WTC11 (cell line): ENCODE data around the gene ANGPTL4. TPM values are rescaled to one million over a fixed set of nuclear protein-coding genes. Genes with fewer than 3 reads are reported as not detected.
A peak's percentile ranks its signal among the peaks of the same experiment; 100 is the strongest.

ENCODE experiments used
- ATAC-seq: fragments of 200-7000 bp; cut with Tn5 transposase; 2 replicates; pipeline ENCODE4 v1.10.0; 2021; ENCODE audit warnings: mild to moderate bottlenecking, moderate library complexity
- CTCF ChIA-PET: fragments of 300-600 bp; sonication (Branson Sonifier 250); formaldehyde crosslinking; loops from one replicate; lab custom pipeline; 2021; ENCODE audit warnings: antibody characterized with exemption; lab: Charles Lee
- POLR2A ChIA-PET: fragments of 350-600 bp; sonication (Branson Sonifier 250); formaldehyde crosslinking; loops from one replicate; lab custom pipeline; 2021; ENCODE audit warnings: antibody characterized with exemption; lab: Charles Lee
- DNase-seq: peaks from one replicate; pipeline ENCODE4 v3.0.0; 2021; ENCODE audit warnings: low spot score
- H3K27ac Mint-ChIP-seq: 2 replicates; pipeline ENCODE4 v1.8.0; 2021; ENCODE audit warnings: mixed read lengths
- H3K27me3 Mint-ChIP-seq: 2 replicates; pipeline ENCODE4 v1.8.0; 2021; ENCODE audit warnings: low read depth, mild to moderate bottlenecking, moderate library complexity, mixed read lengths
- H3K36me3 Mint-ChIP-seq: 2 replicates; pipeline ENCODE4 v1.8.0; 2021; ENCODE audit warnings: mixed read lengths
- H3K4me1 Mint-ChIP-seq: 2 replicates; pipeline ENCODE4 v1.8.0; 2022; ENCODE audit warnings: mixed read lengths
- H3K4me3 Mint-ChIP-seq: 2 replicates; pipeline ENCODE4 v1.8.0; 2021; ENCODE audit warnings: mild to moderate bottlenecking, moderate library complexity, mixed read lengths
- H3K9me3 Mint-ChIP-seq: 2 replicates; pipeline ENCODE4 v1.8.0; 2021; ENCODE audit warnings: mixed read lengths
- ATF1 ChIP-seq: sonication (generic); formaldehyde crosslinking; IDR thresholded peaks from 2 replicates; pipeline ENCODE4 v1.8.1; 2023; ENCODE audit warnings: mild to moderate bottlenecking, moderate library complexity, missing genetic modification reagents
- FOXP1 ChIP-seq: sonication (generic); formaldehyde crosslinking; IDR thresholded peaks from 2 replicates; pipeline ENCODE4 v1.8.0; 2022; ENCODE audit warnings: missing genetic modification reagents, mild to moderate bottlenecking, moderate library complexity, borderline replicate concordance
- JUN ChIP-seq: sonication (generic); formaldehyde crosslinking; IDR thresholded peaks from 2 replicates; pipeline ENCODE4 v1.8.0; 2023; ENCODE audit warnings: mild to moderate bottlenecking, missing genetic modification reagents
- RORB ChIP-seq: fragments of 250-450 bp; sonication (Bioruptor Pico); IDR thresholded peaks from 2 replicates; pipeline ENCODE4 v1.9.0; 2021; ENCODE audit warnings: mild to moderate bottlenecking
- SOX15 ChIP-seq: fragments of 250-450 bp; sonication (Bioruptor Pico); IDR thresholded peaks from 2 replicates; pipeline ENCODE4 v1.9.0; 2021; ENCODE audit warnings: mild to moderate bottlenecking
- SP1 ChIP-seq: sonication (generic); formaldehyde crosslinking; conservative IDR thresholded peaks from 2 replicates; pipeline ENCODE4 v1.8.1; 2022; ENCODE audit warnings: missing genetic modification reagents
- TP53 ChIP-seq: sonication (generic); formaldehyde crosslinking; IDR thresholded peaks from 2 replicates; pipeline ENCODE4 v1.8.1; 2023; ENCODE audit warnings: mild to moderate bottlenecking, missing genetic modification reagents
- ZBTB21 ChIP-seq: sonication (generic); formaldehyde crosslinking; IDR thresholded peaks from 2 replicates; pipeline ENCODE4 v1.8.1; 2023; ENCODE audit warnings: mild to moderate bottlenecking, missing genetic modification reagents, borderline replicate concordance
- ZNF263 ChIP-seq: sonication (generic); formaldehyde crosslinking; IDR thresholded peaks from 2 replicates; pipeline ENCODE4 v1.8.1; 2022; ENCODE audit warnings: low read depth, mild to moderate bottlenecking, moderate library complexity, missing genetic modification reagents
- ZNF423 ChIP-seq: fragments of 250-450 bp; sonication (Bioruptor Pico); IDR thresholded peaks from 2 replicates; pipeline ENCODE4 v2.1.2; 2022; ENCODE audit warnings: mild to moderate bottlenecking, moderate library complexity
- total RNA-seq: library from RNA; stranded (reverse); gene quantifications from 3 replicates; pipeline ENCODE4 v1.2.3, GENCODE V29; 2021
- TF ChIP-seq, protein P1 (sequence below): sonication (generic); formaldehyde crosslinking; IDR thresholded peaks from 2 replicates; pipeline ENCODE4 v1.8.1; 2022; ENCODE audit warnings: mild to moderate bottlenecking, missing genetic modification reagents, moderate library complexity, borderline replicate concordance
- TF ChIP-seq, protein P2 (sequence below): sonication (generic); formaldehyde crosslinking; IDR thresholded peaks from 2 replicates; pipeline ENCODE4 v1.8.0; 2022; ENCODE audit warnings: mild to moderate bottlenecking, missing genetic modification reagents
- TF ChIP-seq, protein P3 (sequence below): sonication (generic); formaldehyde crosslinking; IDR thresholded peaks from 2 replicates; pipeline ENCODE4 v1.8.1; 2022; ENCODE audit warnings: missing genetic modification reagents, borderline replicate concordance
- TF ChIP-seq, protein P4 (sequence below): sonication (generic); formaldehyde crosslinking; IDR thresholded peaks from 2 replicates; pipeline ENCODE4 v1.8.0; 2022; ENCODE audit warnings: mild to moderate bottlenecking, missing genetic modification reagents
- TF ChIP-seq, protein P5 (sequence below): sonication (generic); formaldehyde crosslinking; IDR thresholded peaks from 2 replicates; pipeline ENCODE4 v1.8.1; 2022; ENCODE audit warnings: low read depth, missing genetic modification reagents, borderline replicate concordance
- TF ChIP-seq, protein P6 (sequence below): sonication (generic); formaldehyde crosslinking; IDR thresholded peaks from 2 replicates; pipeline ENCODE4 v1.8.0; 2023; ENCODE audit warnings: missing genetic modification reagents, mild to moderate bottlenecking, borderline replicate concordance
- TF ChIP-seq, protein P7 (sequence below): sonication (generic); formaldehyde crosslinking; IDR thresholded peaks from 2 replicates; pipeline ENCODE4 v1.8.0; 2022; ENCODE audit warnings: mild to moderate bottlenecking, missing genetic modification reagents

Gene ANGPTL4
- total RNA-seq, 1 experiment from 2014 or later = 1.0 TPM

DNA sequence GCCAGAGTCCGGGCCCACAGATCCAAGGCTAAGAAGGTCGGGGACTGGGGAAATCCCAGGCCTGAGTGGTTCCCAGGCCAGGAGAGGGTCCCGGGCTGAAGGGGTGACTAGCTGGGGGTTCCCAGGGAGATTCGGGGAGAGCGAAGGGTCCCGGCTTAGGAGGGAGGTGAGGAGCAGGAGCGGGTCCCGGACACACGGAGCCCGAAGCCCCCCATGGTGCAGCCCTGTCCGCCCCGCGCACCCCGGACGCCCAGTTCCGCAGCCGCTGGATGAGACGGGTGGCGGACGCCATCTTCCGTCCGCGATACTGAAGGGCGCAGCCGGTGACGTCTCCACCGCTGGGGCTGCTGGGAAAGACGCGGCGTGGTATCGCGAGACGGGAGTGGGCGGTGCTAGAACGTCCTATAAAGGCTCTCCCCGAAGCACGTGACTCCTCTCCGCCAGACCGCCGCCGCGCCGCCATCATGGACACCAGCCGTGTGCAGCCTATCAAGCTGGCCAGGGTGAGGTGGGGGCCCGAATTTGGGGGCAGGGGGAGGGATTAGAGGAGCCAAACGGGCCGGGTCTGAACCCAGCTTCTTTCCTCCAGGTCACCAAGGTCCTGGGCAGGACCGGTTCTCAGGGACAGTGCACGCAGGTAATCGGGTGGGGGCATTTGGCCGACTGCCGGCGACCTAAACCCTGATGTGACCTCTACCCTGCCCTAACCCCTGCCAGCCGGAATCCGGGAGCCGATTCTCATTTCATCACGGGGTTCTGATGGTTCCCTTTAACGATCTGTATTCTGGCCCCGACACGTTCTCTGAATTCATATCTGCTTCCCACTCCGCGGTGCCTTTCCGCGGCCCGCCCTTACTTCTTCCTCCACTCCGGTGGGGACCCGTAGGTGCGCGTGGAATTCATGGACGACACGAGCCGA is 42.6 kb upstream of the ANGPTL4 start, which contains the start of the genes NDUFA7 and RPS28 (continued):
- TF ChIP-seq, protein P1, sequence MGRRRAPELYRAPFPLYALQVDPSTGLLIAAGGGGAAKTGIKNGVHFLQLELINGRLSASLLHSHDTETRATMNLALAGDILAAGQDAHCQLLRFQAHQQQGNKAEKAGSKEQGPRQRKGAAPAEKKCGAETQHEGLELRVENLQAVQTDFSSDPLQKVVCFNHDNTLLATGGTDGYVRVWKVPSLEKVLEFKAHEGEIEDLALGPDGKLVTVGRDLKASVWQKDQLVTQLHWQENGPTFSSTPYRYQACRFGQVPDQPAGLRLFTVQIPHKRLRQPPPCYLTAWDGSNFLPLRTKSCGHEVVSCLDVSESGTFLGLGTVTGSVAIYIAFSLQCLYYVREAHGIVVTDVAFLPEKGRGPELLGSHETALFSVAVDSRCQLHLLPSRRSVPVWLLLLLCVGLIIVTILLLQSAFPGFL (CRISPR knock-in tag) = no peak
- no peak for TF ChIP-seq ZNF263 (CRISPR knock-in tag)
- peak; percentile 97 for TF ChIP-seq SP1 (CRISPR knock-in tag)
- TF ChIP-seq ZNF423 (CRISPR knock-in tag) = no peak
- TF ChIP-seq, protein P2, sequence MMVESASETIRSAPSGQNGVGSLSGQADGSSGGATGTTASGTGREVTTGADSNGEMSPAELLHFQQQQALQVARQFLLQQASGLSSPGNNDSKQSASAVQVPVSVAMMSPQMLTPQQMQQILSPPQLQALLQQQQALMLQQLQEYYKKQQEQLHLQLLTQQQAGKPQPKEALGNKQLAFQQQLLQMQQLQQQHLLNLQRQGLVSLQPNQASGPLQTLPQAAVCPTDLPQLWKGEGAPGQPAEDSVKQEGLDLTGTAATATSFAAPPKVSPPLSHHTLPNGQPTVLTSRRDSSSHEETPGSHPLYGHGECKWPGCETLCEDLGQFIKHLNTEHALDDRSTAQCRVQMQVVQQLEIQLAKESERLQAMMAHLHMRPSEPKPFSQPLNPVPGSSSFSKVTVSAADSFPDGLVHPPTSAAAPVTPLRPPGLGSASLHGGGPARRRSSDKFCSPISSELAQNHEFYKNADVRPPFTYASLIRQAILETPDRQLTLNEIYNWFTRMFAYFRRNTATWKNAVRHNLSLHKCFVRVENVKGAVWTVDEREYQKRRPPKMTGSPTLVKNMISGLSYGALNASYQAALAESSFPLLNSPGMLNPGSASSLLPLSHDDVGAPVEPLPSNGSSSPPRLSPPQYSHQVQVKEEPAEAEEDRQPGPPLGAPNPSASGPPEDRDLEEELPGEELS (CRISPR knock-in tag) = peak; percentile 55
- TF ChIP-seq SOX15 (CRISPR knock-in tag) = no peak
- no peak for TF ChIP-seq ZBTB21 (CRISPR knock-in tag)
- TF ChIP-seq, protein P3, sequence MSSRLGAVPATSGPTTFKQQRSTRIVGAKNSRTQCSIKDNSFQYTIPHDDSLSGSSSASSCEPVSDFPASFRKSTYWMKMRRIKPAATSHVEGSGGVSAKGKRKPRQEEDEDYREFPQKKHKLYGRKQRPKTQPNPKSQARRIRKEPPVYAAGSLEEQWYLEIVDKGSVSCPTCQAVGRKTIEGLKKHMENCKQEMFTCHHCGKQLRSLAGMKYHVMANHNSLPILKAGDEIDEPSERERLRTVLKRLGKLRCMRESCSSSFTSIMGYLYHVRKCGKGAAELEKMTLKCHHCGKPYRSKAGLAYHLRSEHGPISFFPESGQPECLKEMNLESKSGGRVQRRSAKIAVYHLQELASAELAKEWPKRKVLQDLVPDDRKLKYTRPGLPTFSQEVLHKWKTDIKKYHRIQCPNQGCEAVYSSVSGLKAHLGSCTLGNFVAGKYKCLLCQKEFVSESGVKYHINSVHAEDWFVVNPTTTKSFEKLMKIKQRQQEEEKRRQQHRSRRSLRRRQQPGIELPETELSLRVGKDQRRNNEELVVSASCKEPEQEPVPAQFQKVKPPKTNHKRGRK = no peak
- TF ChIP-seq, protein P4, sequence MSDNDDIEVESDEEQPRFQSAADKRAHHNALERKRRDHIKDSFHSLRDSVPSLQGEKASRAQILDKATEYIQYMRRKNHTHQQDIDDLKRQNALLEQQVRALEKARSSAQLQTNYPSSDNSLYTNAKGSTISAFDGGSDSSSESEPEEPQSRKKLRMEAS (CRISPR knock-in tag) = peak; percentile 86
- TF ChIP-seq, protein P5, sequence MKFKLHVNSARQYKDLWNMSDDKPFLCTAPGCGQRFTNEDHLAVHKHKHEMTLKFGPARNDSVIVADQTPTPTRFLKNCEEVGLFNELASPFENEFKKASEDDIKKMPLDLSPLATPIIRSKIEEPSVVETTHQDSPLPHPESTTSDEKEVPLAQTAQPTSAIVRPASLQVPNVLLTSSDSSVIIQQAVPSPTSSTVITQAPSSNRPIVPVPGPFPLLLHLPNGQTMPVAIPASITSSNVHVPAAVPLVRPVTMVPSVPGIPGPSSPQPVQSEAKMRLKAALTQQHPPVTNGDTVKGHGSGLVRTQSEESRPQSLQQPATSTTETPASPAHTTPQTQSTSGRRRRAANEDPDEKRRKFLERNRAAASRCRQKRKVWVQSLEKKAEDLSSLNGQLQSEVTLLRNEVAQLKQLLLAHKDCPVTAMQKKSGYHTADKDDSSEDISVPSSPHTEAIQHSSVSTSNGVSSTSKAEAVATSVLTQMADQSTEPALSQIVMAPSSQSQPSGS (CRISPR knock-in tag) = no peak
- peak; percentile 66; the same call in 1 of the 2 replicates for TF ChIP-seq ATF1

DNA sequence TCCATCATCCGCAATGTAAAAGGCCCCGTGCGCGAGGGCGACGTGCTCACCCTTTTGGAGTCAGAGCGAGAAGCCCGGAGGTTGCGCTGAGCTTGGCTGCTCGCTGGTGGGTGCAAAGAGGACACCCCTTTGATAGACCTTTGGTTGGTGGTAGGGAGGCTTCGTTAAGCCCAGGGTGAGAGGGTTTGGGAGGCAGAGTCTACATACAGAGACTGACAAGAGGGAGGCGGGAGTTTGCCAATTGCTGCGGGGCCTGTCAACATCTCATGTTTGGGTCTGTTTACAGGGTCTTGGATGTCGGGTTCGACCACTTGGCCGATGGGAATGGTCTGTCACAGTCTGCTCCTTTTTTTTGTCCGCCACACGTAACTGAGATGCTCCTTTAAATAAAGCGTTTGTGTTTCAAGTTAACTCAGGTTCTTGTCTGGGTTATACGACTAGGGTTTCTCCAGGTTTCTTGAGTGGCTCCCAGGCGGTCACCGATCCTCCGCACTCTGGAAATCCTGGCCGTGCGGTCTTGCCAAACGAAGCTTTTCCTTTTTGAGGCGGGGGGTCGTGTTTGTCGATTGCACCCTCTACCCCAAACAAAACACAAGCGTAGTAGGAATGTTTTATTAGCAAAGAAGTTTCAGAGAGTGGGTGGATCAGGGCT is 41.8 kb upstream of the ANGPTL4 start:
- ChIA-PET POLR2A (interaction anchor here (0.6 to 1.0 kb wide), 2 partner anchors 10 to 15 kb away, joined by 3 read pairs; no protein-coding TSS in a partner anchor), CTCF (interaction anchor here (0.6 kb wide), 1 partner anchor 9 kb away, joined by 4 read pairs; no protein-coding TSS in a partner anchor)
- no peak for DNase-seq
- peaks cover 28% of the 10 kb centered on the region for H3K4me1 Mint-ChIP-seq
- no peak for TF ChIP-seq FOXP1 (CRISPR knock-in tag)
- TF ChIP-seq, protein P6, sequence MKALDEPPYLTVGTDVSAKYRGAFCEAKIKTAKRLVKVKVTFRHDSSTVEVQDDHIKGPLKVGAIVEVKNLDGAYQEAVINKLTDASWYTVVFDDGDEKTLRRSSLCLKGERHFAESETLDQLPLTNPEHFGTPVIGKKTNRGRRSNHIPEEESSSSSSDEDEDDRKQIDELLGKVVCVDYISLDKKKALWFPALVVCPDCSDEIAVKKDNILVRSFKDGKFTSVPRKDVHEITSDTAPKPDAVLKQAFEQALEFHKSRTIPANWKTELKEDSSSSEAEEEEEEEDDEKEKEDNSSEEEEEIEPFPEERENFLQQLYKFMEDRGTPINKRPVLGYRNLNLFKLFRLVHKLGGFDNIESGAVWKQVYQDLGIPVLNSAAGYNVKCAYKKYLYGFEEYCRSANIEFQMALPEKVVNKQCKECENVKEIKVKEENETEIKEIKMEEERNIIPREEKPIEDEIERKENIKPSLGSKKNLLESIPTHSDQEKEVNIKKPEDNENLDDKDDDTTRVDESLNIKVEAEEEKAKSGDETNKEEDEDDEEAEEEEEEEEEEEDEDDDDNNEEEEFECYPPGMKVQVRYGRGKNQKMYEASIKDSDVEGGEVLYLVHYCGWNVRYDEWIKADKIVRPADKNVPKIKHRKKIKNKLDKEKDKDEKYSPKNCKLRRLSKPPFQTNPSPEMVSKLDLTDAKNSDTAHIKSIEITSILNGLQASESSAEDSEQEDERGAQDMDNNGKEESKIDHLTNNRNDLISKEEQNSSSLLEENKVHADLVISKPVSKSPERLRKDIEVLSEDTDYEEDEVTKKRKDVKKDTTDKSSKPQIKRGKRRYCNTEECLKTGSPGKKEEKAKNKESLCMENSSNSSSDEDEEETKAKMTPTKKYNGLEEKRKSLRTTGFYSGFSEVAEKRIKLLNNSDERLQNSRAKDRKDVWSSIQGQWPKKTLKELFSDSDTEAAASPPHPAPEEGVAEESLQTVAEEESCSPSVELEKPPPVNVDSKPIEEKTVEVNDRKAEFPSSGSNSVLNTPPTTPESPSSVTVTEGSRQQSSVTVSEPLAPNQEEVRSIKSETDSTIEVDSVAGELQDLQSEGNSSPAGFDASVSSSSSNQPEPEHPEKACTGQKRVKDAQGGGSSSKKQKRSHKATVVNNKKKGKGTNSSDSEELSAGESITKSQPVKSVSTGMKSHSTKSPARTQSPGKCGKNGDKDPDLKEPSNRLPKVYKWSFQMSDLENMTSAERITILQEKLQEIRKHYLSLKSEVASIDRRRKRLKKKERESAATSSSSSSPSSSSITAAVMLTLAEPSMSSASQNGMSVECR (CRISPR knock-in tag) = 0 out of 2 replicates have a peak, but pooled peaks have one; percentile 9
- TF ChIP-seq, protein P7, sequence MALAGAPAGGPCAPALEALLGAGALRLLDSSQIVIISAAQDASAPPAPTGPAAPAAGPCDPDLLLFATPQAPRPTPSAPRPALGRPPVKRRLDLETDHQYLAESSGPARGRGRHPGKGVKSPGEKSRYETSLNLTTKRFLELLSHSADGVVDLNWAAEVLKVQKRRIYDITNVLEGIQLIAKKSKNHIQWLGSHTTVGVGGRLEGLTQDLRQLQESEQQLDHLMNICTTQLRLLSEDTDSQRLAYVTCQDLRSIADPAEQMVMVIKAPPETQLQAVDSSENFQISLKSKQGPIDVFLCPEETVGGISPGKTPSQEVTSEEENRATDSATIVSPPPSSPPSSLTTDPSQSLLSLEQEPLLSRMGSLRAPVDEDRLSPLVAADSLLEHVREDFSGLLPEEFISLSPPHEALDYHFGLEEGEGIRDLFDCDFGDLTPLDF = no peak
- TF ChIP-seq RORB = no peak
- peak; percentile 47; the same call in 1 of the 2 replicates for TF ChIP-seq JUN
- TF ChIP-seq TP53 (CRISPR knock-in tag) = no peak
- TF ChIP-seq, all 79 proteins: peak for 2
- peak overlapping the region; percentile 97 for H3K4me3 Mint-ChIP-seq
- peaks cover 20% of the 10 kb centered on the region for H3K36me3 Mint-ChIP-seq
- H3K27ac Mint-ChIP-seq = peak overlapping the region; percentile 97
- H3K27me3 Mint-ChIP-seq = peaks cover 6% of the 10 kb centered on the region
- no peaks in the 10 kb centered on the region for H3K9me3 Mint-ChIP-seq
- no peak for ATAC-seq
